MM.1S (cell line): Measurements from ENCODE around the gene MSMP.

Experiments used
- EZH2 ChIP-seq: fragments of 300-600 bp; sonication (generic); optimal IDR thresholded peaks from 2 replicates; pipeline ENCODE3; 2017; ENCODE audit warnings: low read depth, mild to moderate bottlenecking, antibody characterized with exemption, low read length, mixed read lengths
- TF ChIP-seq, protein P1 (sequence below): fragments of 300-600 bp; sonication (generic); IDR thresholded peaks from 2 replicates; pipeline ENCODE4 v1.5.1; 2016; ENCODE audit warnings: antibody characterized with exemption, low read length, mixed read lengths

GRCh38 chr9:35792024-35792813 lies 38.1 kb upstream of the MSMP start:
- TF ChIP-seq EZH2: no peak
- TF ChIP-seq, protein P1, sequence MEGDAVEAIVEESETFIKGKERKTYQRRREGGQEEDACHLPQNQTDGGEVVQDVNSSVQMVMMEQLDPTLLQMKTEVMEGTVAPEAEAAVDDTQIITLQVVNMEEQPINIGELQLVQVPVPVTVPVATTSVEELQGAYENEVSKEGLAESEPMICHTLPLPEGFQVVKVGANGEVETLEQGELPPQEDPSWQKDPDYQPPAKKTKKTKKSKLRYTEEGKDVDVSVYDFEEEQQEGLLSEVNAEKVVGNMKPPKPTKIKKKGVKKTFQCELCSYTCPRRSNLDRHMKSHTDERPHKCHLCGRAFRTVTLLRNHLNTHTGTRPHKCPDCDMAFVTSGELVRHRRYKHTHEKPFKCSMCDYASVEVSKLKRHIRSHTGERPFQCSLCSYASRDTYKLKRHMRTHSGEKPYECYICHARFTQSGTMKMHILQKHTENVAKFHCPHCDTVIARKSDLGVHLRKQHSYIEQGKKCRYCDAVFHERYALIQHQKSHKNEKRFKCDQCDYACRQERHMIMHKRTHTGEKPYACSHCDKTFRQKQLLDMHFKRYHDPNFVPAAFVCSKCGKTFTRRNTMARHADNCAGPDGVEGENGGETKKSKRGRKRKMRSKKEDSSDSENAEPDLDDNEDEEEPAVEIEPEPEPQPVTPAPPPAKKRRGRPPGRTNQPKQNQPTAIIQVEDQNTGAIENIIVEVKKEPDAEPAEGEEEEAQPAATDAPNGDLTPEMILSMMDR: no peak
